D721Med (cell line): ENCODE results near the gene RPL22L1.

Experiments used
- DNase-seq: peaks from one replicate; pipeline ENCODE4 v3.0.0; 2011; ENCODE audit warnings: low spot score; ENCODE audit not compliant: insufficient read length
- FAIRE-seq: peaks from 2 replicates; lab custom pipeline; 2011; peaks lifted over from hg19 to GRCh38; lab: Jason Lieb, UNC
- CTCF ChIP-seq: IDR thresholded peaks from 2 replicates; pipeline ENCODE4 v1.5.1; 2012; ENCODE audit warnings: mild to moderate bottlenecking, control low read depth; ENCODE audit not compliant: insufficient read depth; ENCODE audit errors: missing control alignments

Gene RPL22L1

GRCh38 chr3:170876537-170876936, 6.5 kb upstream of the RPL22L1 start:
- FAIRE-seq (no peak), DNase-seq (no peak)
- TF ChIP-seq CTCF: no peak

GRCh38 chr3:170869239-170869590, 780 bp downstream of the RPL22L1 start:
- FAIRE-seq (no peak), DNase-seq (no peak)

GRCh38 chr3:170868577-170869238, 1.3 kb downstream of the RPL22L1 start:
- no peak for FAIRE-seq
- TF ChIP-seq CTCF: no peak
- no peak for DNase-seq

More at GRCh38 chr3:170869239-170869590, 780 bp downstream of the RPL22L1 start:
- TF ChIP-seq CTCF: no peak

GRCh38 chr3:170867143-170867937, 2.7 kb downstream of the RPL22L1 start:
- FAIRE-seq (no peak), DNase-seq (no peak)
- TF ChIP-seq CTCF: no peak

GRCh38 chr3:170866499-170866898, 3.5 kb downstream of the RPL22L1 start:
- DNase-seq: no peak
- FAIRE-seq: no peak
- no peak for TF ChIP-seq CTCF

GRCh38 chr3:170865209-170866094, 4.5 kb downstream of the RPL22L1 start:
- DNase-seq (no peak), FAIRE-seq (no peak)
- no peak for TF ChIP-seq CTCF
